IMR-90 (cell line): Measurements from ENCODE around the gene MPZL2. TPM values are rescaled to one million over a fixed set of nuclear protein-coding genes. Genes with fewer than 3 reads are reported as not detected.

Experiments used
- ATAC-seq: fragments of 200-7000 bp; cut with Tn5 transposase; 2 replicates; pipeline ENCODE4 v1.9.1; 2020; ENCODE audit warnings: low read depth, mild to moderate bottlenecking, moderate library complexity
- BruUV-seq: library from RNA; stranded (reverse); fragments of 400-500 nt; replicated peaks from 2 replicates; lab custom pipeline; 2021; lab: Mats Ljungman, UMichigan
- CTCF ChIA-PET: fragments of 300-600 bp; formaldehyde crosslinking; extraction: SDS; loops from one replicate; lab custom pipeline; 2021; ENCODE audit warnings: antibody characterized with exemption; lab: Yijun Ruan, JAX
- POLR2A ChIA-PET: fragments of 300-600 bp; sonication (Branson Sonifier 250); formaldehyde crosslinking; loops from one replicate; lab custom pipeline; 2022; ENCODE audit warnings: antibody characterized with exemption; ENCODE audit not compliant: unreplicated experiment; lab: Charles Lee
- DNase-seq: peaks from one replicate; pipeline ENCODE4 v3.0.0; 2013
- H2AFZ ChIP-seq: replicated peaks from 2 replicates; pipeline ENCODE3; 2013; ENCODE audit warnings: low read length, mild to moderate bottlenecking; ENCODE audit not compliant: poor library complexity
- H2AK5ac ChIP-seq: 2 replicates; pipeline ENCODE4 v1.6.1; 2013; ENCODE audit warnings: low read depth, low read length, inconsistent platforms
- H2AK9ac ChIP-seq: replicated peaks from 2 replicates; pipeline ENCODE3; 2013; ENCODE audit warnings: mild to moderate bottlenecking, low read depth, low read length, moderate library complexity; ENCODE audit not compliant: poor library complexity
- H2BK120ac ChIP-seq: 2 replicates; pipeline ENCODE4 v1.6.1; 2013; ENCODE audit warnings: low read depth, low read length, inconsistent platforms
- H2BK15ac ChIP-seq: 3 replicates; pipeline ENCODE4 v1.6.1; 2013; ENCODE audit warnings: low read depth, low read length, inconsistent platforms
- H2BK20ac ChIP-seq: 2 replicates; pipeline ENCODE4 v1.6.1; 2013; ENCODE audit warnings: low read depth, mild to moderate bottlenecking, inconsistent platforms, low read length, moderate library complexity
- H2BK5ac ChIP-seq: 2 replicates; pipeline ENCODE4 v1.6.1; 2013; ENCODE audit warnings: mild to moderate bottlenecking, low read depth, low read length, inconsistent platforms; ENCODE audit not compliant: poor library complexity, severe bottlenecking
- H3K14ac ChIP-seq: replicated peaks from 2 replicates; pipeline ENCODE4 v1.6.1; 2013; ENCODE audit warnings: low read depth, low read length, inconsistent platforms
- H3K18ac ChIP-seq: 2 replicates; pipeline ENCODE4 v1.6.1; 2013; ENCODE audit warnings: low read depth, low read length, control low read depth
- H3K23ac ChIP-seq: 2 replicates; pipeline ENCODE4 v1.6.1; 2013; ENCODE audit warnings: low read depth, low read length, inconsistent platforms
- H3K27ac ChIP-seq: 2 replicates; pipeline ENCODE4 v1.5.1; 2013; ENCODE audit warnings: mild to moderate bottlenecking, control low read depth, low read length; ENCODE audit not compliant: insufficient read depth
- H3K27me3 ChIP-seq: 2 replicates; pipeline ENCODE4 v1.6.1; 2013; ENCODE audit warnings: low read length; ENCODE audit not compliant: control insufficient read depth, insufficient read depth
- H3K36me3 ChIP-seq: 2 replicates; pipeline ENCODE4 v1.6.1; 2013; ENCODE audit warnings: low read length, mixed read lengths; ENCODE audit not compliant: control insufficient read depth, insufficient read depth
- H3K4ac ChIP-seq: 2 replicates; pipeline ENCODE4 v1.6.1; 2013; ENCODE audit warnings: low read depth, low read length, inconsistent platforms
- H3K4me1 ChIP-seq: 2 replicates; pipeline ENCODE4 v1.6.1; 2013; ENCODE audit warnings: low read length, mixed read lengths; ENCODE audit not compliant: control insufficient read depth, insufficient read depth
- H3K4me2 ChIP-seq: 2 replicates; pipeline ENCODE4 v1.6.1; 2013; ENCODE audit warnings: low read depth, mild to moderate bottlenecking, control low read depth, low read length, moderate library complexity
- H3K4me3 ChIP-seq: 2 replicates; pipeline ENCODE4 v1.5.1; 2013; ENCODE audit warnings: low read depth, mild to moderate bottlenecking, control low read depth, low read length, moderate library complexity; ENCODE audit not compliant: insufficient read depth
- H3K56ac ChIP-seq: 2 replicates; pipeline ENCODE4 v1.6.1; 2013; ENCODE audit warnings: low read length, inconsistent platforms; ENCODE audit not compliant: insufficient read depth; ENCODE audit errors: extremely low read depth
- H3K79me1 ChIP-seq, 2 experiments: 2 replicates each; pipeline ENCODE4 v1.6.1; 2013; ENCODE audit warnings: low read length in 2 of 2, inconsistent platforms in 1 of 2, low read depth in 1 of 2
- H3K9ac ChIP-seq: 2 replicates; pipeline ENCODE4 v1.6.1; 2013; ENCODE audit warnings: low read depth, low read length, control low read depth
- H3K9me1 ChIP-seq: 2 replicates; pipeline ENCODE4 v1.6.1; 2013; ENCODE audit warnings: low read length, inconsistent platforms; ENCODE audit not compliant: insufficient read depth
- H3K9me3 ChIP-seq: 2 replicates; pipeline ENCODE4 v1.6.1; 2013; ENCODE audit warnings: low read length; ENCODE audit not compliant: control insufficient read depth, insufficient read depth
- H4K20me1 ChIP-seq: 2 replicates; pipeline ENCODE4 v1.6.1; 2013; ENCODE audit warnings: low read length, inconsistent platforms; ENCODE audit not compliant: insufficient read depth
- H4K5ac ChIP-seq: 2 replicates; pipeline ENCODE4 v1.6.1; 2013; ENCODE audit warnings: mild to moderate bottlenecking, low read depth, low read length, control low read depth
- H4K8ac ChIP-seq, 2 experiments: 2 replicates each; pipeline ENCODE4 v1.6.1; 2013; ENCODE audit warnings: low read depth in 2 of 2, low read length in 2 of 2, control low read depth in 1 of 2, inconsistent platforms in 1 of 2
- H4K91ac ChIP-seq: 2 replicates; pipeline ENCODE4 v1.6.1; 2013; ENCODE audit warnings: low read depth, low read length, inconsistent platforms; ENCODE audit not compliant: insufficient read depth
- BHLHE40 ChIP-seq: fragments of 150-350 bp; IDR thresholded peaks from 2 replicates; pipeline ENCODE4 v1.6.1; 2016; ENCODE audit warnings: mild to moderate bottlenecking, low read depth, low read length
- CEBPB ChIP-seq: IDR thresholded peaks from 2 replicates; pipeline ENCODE4 v1.6.1; 2012; ENCODE audit warnings: low read depth, low read length, improper control_type of control experiment
- MAZ ChIP-seq: IDR thresholded peaks from 2 replicates; pipeline ENCODE4 v1.6.1; 2012; ENCODE audit warnings: low read depth, mild to moderate bottlenecking, low read length, improper control_type of control experiment, moderate library complexity, borderline replicate concordance
- NFE2L2 ChIP-seq: fragments of 150-350 bp; IDR thresholded peaks from 2 replicates; pipeline ENCODE4 v1.6.1; 2016; ENCODE audit warnings: low read depth, mild to moderate bottlenecking, low read length
- WGBS, 2 experiments: methylation state at CpG; one replicate each; pipeline versions ENCODE4 v1.1.5 to v1.1.7; 2013; ENCODE audit warnings: missing lambda C conversion rate in 2 of 2; ENCODE audit not compliant: insufficient read length in 1 of 2; ENCODE audit errors: extremely low coverage in 2 of 2; 5-methylcytosine and 5-hydroxymethylcytosine counted together
- dilution Hi-C: fragments of 300-500 bp; cut with HindIII; formaldehyde crosslinking; loops from one replicate; pipeline ENCODE4 v1.14.3; 2018; ENCODE audit warnings: low sequenced_read_pairs; ENCODE audit not compliant: unreplicated experiment
- in situ Hi-C: fragments of 300-500 bp; cut with MboI; formaldehyde crosslinking; loops from 3 replicates; pipeline ENCODE4 v1.14.3; 2019; ENCODE audit warnings: low sequenced_read_pairs, inconsistent platforms, mixed read lengths
- intact Hi-C: fragments of 100-400 bp; cut with micrococcal nuclease; formaldehyde crosslinking; loops from 2 replicates; pipeline ENCODE4 v1.10.0; 2022
- polyA plus RNA-seq, 3 experiments: library from polyadenylated mRNA; depleted of rRNA; stranded (reverse); fragments of >200 nt; gene quantifications; 2 replicates each; pipeline ENCODE4 v1.2.3, GENCODE V29; 2012; ENCODE audit warnings: low replicate concordance in 1 of 3
- total RNA-seq: library from RNA; depleted of rRNA; stranded (reverse); fragments of >200 nt; gene quantifications from 2 replicates; pipeline ENCODE4 v1.2.3, GENCODE V29; 2012
- TF ChIP-seq, protein P1 (sequence below): conservative IDR thresholded peaks from 2 replicates; pipeline ENCODE4 v1.5.1; 2012; ENCODE audit warnings: mild to moderate bottlenecking, low read depth, low read length, improper control_type of control experiment
- TF ChIP-seq, protein P2 (sequence below): fragments of 150-350 bp; IDR thresholded peaks from 2 replicates; pipeline ENCODE4 v1.6.1; 2016; ENCODE audit warnings: low read depth, mild to moderate bottlenecking, low read length, moderate library complexity, borderline replicate concordance

Gene MPZL2
- total and polyA plus RNA-seq, 2 of the 4 experiments (the other 2 are of a cell fraction), result not detected

DNA sequence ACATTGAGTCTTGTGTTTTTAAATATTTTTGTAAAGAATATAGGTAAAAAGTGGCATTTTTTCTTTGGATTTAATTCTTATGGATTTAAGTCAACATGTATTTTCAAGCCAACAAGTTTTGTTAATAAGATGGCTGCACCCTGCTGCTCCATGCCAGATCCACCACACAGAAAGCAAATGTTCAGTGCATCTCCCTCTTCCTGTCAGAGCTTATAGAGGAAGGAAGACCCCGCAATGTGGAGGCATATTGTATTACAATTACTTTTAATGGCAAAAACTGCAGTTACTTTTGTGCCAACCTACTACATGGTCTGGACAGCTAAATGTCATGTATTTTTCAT, 40.1 kb upstream of the MPZL2 start:
- H3K14ac ChIP-seq, result no peak overlapping the region
- H2BK120ac ChIP-seq, result no peak overlapping the region
- ATAC-seq (no peak), DNase-seq (no peak)
- CTCF ChIA-PET, result no interaction called here
- H2AK9ac ChIP-seq, result no peak overlapping the region
- no CpG with 5 or more reads among the region's 1 CpG for WGBS, 2 experiments
- H3K23ac ChIP-seq, result no peak overlapping the region
- dilution Hi-C loops, result no loop called here
- H2AFZ ChIP-seq, result no peak overlapping the region
- no peak overlapping the region for H2BK5ac ChIP-seq
- H3K36me3 ChIP-seq, result no peaks in the 10 kb centered on the region
- peaks cover 12% of the 10 kb centered on the region for H3K27me3 ChIP-seq
- intact Hi-C loops, result no loop called here
- TF ChIP-seq, protein P1, sequence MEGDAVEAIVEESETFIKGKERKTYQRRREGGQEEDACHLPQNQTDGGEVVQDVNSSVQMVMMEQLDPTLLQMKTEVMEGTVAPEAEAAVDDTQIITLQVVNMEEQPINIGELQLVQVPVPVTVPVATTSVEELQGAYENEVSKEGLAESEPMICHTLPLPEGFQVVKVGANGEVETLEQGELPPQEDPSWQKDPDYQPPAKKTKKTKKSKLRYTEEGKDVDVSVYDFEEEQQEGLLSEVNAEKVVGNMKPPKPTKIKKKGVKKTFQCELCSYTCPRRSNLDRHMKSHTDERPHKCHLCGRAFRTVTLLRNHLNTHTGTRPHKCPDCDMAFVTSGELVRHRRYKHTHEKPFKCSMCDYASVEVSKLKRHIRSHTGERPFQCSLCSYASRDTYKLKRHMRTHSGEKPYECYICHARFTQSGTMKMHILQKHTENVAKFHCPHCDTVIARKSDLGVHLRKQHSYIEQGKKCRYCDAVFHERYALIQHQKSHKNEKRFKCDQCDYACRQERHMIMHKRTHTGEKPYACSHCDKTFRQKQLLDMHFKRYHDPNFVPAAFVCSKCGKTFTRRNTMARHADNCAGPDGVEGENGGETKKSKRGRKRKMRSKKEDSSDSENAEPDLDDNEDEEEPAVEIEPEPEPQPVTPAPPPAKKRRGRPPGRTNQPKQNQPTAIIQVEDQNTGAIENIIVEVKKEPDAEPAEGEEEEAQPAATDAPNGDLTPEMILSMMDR, result no peak
- no peak for TF ChIP-seq NFE2L2
- TF ChIP-seq, protein P2, sequence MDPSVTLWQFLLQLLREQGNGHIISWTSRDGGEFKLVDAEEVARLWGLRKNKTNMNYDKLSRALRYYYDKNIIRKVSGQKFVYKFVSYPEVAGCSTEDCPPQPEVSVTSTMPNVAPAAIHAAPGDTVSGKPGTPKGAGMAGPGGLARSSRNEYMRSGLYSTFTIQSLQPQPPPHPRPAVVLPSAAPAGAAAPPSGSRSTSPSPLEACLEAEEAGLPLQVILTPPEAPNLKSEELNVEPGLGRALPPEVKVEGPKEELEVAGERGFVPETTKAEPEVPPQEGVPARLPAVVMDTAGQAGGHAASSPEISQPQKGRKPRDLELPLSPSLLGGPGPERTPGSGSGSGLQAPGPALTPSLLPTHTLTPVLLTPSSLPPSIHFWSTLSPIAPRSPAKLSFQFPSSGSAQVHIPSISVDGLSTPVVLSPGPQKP, result no peak
- TF ChIP-seq MAZ, result no peak
- no peak for TF ChIP-seq CEBPB
- TF ChIP-seq BHLHE40, result no peak
- no peak overlapping the region for H2BK20ac ChIP-seq
- no peak overlapping the region for H3K27ac ChIP-seq
- no peaks in the 10 kb centered on the region for H4K20me1 ChIP-seq
- no peak overlapping the region for H3K4me2 ChIP-seq
- H4K8ac ChIP-seq, result no peak overlapping the region
- no peak overlapping the region for H3K18ac ChIP-seq
- no peak overlapping the region for H3K4ac ChIP-seq
- H2AK5ac ChIP-seq, result no peak overlapping the region
- H4K5ac ChIP-seq, result no peak overlapping the region
- H4K91ac ChIP-seq, result no peak overlapping the region
- H3K4me3 ChIP-seq, result no peak overlapping the region
- in situ Hi-C loops, result no loop called here
- H3K4me1 ChIP-seq, result no peaks in the 10 kb centered on the region
- POLR2A ChIA-PET, result no interaction called here
- H3K9ac ChIP-seq, result no peak overlapping the region
- H3K9me3 ChIP-seq, result no peaks in the 10 kb centered on the region
- no TSS peak for BruUV-seq
- H3K56ac ChIP-seq, result no peak overlapping the region
- H3K9me1 ChIP-seq, result no peaks in the 10 kb centered on the region
- no peaks in the 10 kb centered on the region for H3K79me1 ChIP-seq
- H2BK15ac ChIP-seq, result no peak overlapping the region
